HL-60 (cell line): ENCODE data around the gene EXOSC10.
"Not testable (repeated sequence)": the region's sequence is repeated elsewhere in the genome, so short reads cannot be mapped to it uniquely, and the experiment has no call there.

Experiments used
- DNase-seq, 2 experiments: peaks; one replicate each; pipeline ENCODE4 v3.0.0-alpha.2; 2010 to 2020; ENCODE audit warnings: low read depth in 1 of 2, low spot score in 1 of 2
- H3K27ac ChIP-seq: fragments of 250-450 bp; sonication (Bioruptor Pico); replicated peaks from 2 replicates; pipeline ENCODE4 v1.5.1; 2020; ENCODE audit warnings: mild to moderate bottlenecking, moderate library complexity
- H3K27me3 ChIP-seq: fragments of 250-450 bp; sonication (Bioruptor Pico); 2 replicates; pipeline ENCODE4 v1.5.1; 2021; ENCODE audit warnings: mild to moderate bottlenecking, moderate library complexity; ENCODE audit not compliant: insufficient read depth, poor library complexity, severe bottlenecking
- H3K4me3 ChIP-seq: replicated peaks from 2 replicates; pipeline ENCODE4 v1.5.1; 2011; ENCODE audit warnings: mild to moderate bottlenecking, control low read depth, low read length; ENCODE audit not compliant: insufficient read depth
- GABPA ChIP-seq: IDR thresholded peaks from 2 replicates; pipeline ENCODE4 v1.6.1; 2012; ENCODE audit warnings: low read depth
- POLR2AphosphoS5 ChIP-seq: IDR thresholded peaks from 2 replicates; pipeline ENCODE4 v1.6.1; 2012; ENCODE audit warnings: low read depth
- SPI1 ChIP-seq: IDR thresholded peaks from 2 replicates; pipeline ENCODE4 v1.6.1; 2012; ENCODE audit warnings: low read depth, mild to moderate bottlenecking, borderline replicate concordance
- TF ChIP-seq, protein P1 (sequence below): IDR thresholded peaks from one replicate; pipeline ENCODE4 v1.5.1; 2011; ENCODE audit warnings: low read length, control low read depth, inconsistent platforms; ENCODE audit not compliant: insufficient read depth
- TF ChIP-seq, protein P2 (sequence below): IDR thresholded peaks from 2 replicates; pipeline ENCODE4 v1.6.1; 2012; ENCODE audit warnings: low read depth; ENCODE audit not compliant: insufficient replicate concordance

The EXOSC10 gene

DNA sequence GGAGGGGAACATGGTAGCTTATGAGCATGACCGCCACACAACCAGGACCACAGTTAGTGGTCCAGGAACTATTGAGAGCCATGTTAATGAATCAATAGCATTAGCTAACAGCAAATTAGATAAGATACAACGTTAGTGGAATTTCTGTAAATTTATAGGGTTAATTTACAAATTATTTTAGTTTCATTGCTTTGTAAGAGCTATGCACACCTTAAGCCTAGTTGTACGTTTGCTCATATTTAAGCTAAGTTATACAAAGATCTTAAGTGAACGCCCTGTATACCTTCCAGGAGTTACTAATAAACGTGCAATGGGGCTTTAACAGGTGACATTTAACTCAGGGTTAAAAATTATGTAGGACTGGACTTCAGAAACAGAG is 749 bp downstream of the EXOSC10 start:
- peak overlapping the region; percentile 99 for H3K4me3 ChIP-seq
- H3K27ac ChIP-seq = peak overlapping the region; percentile 96
- H3K27me3 ChIP-seq = no peaks in the 10 kb centered on the region
- TF ChIP-seq POLR2AphosphoS5 (no peak), SPI1 (no peak), GABPA (no peak)
- TF ChIP-seq, protein P1, sequence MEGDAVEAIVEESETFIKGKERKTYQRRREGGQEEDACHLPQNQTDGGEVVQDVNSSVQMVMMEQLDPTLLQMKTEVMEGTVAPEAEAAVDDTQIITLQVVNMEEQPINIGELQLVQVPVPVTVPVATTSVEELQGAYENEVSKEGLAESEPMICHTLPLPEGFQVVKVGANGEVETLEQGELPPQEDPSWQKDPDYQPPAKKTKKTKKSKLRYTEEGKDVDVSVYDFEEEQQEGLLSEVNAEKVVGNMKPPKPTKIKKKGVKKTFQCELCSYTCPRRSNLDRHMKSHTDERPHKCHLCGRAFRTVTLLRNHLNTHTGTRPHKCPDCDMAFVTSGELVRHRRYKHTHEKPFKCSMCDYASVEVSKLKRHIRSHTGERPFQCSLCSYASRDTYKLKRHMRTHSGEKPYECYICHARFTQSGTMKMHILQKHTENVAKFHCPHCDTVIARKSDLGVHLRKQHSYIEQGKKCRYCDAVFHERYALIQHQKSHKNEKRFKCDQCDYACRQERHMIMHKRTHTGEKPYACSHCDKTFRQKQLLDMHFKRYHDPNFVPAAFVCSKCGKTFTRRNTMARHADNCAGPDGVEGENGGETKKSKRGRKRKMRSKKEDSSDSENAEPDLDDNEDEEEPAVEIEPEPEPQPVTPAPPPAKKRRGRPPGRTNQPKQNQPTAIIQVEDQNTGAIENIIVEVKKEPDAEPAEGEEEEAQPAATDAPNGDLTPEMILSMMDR = no peak
- TF ChIP-seq, protein P2, sequence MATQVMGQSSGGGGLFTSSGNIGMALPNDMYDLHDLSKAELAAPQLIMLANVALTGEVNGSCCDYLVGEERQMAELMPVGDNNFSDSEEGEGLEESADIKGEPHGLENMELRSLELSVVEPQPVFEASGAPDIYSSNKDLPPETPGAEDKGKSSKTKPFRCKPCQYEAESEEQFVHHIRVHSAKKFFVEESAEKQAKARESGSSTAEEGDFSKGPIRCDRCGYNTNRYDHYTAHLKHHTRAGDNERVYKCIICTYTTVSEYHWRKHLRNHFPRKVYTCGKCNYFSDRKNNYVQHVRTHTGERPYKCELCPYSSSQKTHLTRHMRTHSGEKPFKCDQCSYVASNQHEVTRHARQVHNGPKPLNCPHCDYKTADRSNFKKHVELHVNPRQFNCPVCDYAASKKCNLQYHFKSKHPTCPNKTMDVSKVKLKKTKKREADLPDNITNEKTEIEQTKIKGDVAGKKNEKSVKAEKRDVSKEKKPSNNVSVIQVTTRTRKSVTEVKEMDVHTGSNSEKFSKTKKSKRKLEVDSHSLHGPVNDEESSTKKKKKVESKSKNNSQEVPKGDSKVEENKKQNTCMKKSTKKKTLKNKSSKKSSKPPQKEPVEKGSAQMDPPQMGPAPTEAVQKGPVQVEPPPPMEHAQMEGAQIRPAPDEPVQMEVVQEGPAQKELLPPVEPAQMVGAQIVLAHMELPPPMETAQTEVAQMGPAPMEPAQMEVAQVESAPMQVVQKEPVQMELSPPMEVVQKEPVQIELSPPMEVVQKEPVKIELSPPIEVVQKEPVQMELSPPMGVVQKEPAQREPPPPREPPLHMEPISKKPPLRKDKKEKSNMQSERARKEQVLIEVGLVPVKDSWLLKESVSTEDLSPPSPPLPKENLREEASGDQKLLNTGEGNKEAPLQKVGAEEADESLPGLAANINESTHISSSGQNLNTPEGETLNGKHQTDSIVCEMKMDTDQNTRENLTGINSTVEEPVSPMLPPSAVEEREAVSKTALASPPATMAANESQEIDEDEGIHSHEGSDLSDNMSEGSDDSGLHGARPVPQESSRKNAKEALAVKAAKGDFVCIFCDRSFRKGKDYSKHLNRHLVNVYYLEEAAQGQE = no peak
- DNase-seq = no peak

GRCh38 chr1:11083784-11084183 is 15.9 kb downstream of the EXOSC10 start:
- not testable (repeated sequence) for H3K27me3 ChIP-seq, DNase-seq

DNA sequence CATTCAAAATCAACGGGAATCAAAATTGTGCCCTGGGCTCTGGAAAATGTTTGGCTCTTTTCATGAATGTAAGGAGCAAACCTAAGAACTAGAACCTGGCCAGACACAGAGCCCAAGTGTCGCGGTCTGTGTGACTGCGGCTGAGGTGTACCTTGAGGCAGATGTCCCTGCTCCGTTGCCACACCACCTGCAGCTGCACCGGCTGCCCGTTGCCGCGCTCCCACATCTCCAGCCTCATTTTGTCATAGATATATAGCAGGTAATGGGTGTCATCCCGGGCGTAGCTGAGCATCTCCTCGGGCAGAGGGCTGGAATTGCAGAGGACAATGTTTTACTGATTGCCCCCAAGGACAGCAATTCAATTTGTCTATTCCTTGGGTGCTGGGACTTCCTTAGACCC is 18.7 kb downstream of the EXOSC10 start:
- Histone ChIP-seq H3K4me3 (no peak overlapping the region), H3K27ac (no peak overlapping the region), H3K27me3 (no peaks in the 10 kb centered on the region)
- DNase-seq = no peak
- TF ChIP-seq POLR2AphosphoS5 (no peak), GABPA (no peak), SPI1 (no peak)
- TF ChIP-seq, protein P1 = no peak
- TF ChIP-seq, protein P2 = no peak

More at GRCh38 chr1:11083784-11084183, 15.9 kb downstream of the EXOSC10 start:
- H3K4me3 ChIP-seq, H3K27ac ChIP-seq: not testable (repeated sequence)

DNA sequence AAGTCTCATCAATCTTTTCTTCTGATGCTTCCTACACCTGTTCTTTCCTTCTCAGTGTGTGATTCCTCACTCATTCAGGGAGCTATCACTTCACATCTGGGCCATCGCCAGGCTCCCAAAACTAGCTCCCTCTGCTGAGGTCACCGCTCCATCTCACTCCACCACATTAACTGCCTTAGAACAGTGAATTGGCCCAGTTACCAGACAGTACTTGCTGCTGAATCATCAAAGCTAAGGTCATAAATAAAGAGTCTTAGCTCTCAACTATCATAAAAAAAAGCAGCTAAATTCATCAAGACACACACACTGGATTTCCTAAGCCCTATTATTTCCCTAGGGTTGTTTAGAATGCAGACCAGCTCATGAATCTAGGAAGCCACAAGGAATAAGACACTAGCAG is 21.0 kb downstream of the EXOSC10 start:
- TF ChIP-seq, protein P2 = no peak
- TF ChIP-seq, protein P1 = no peak
- TF ChIP-seq POLR2AphosphoS5 = no peak
- no peak for TF ChIP-seq SPI1
- TF ChIP-seq GABPA = no peak
- Histone ChIP-seq H3K27me3 (no peaks in the 10 kb centered on the region), H3K4me3 (no peak overlapping the region), H3K27ac (no peak overlapping the region)
- no peak for DNase-seq

DNA sequence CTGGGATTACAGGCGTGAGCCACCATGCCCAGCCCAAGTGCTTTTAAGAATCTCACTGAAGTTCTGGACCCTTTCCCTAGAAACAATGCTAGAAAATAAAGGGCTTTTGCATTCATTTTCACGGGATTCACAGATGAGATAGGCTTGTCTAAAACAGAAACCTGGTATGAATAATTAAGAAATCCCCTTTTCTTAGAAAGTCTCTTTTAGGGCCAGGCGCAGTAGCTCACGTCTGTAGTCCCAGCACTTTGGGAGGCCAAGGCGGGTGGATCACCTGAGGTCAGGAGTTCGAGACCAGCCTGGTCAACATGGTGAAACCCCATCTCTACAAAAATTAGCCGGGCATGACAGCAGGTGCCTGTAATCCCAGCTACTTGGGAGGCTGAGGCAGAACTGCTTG is 26.3 kb downstream of the EXOSC10 start:
- not testable (repeated sequence) for H3K27ac ChIP-seq, H3K27me3 ChIP-seq, H3K4me3 ChIP-seq, DNase-seq
